GM21528 (cell line): ENCODE results near the gene SYNGR2.
"Not testable (repeated sequence)": the region's sequence is repeated elsewhere in the genome, so short reads cannot be mapped to it uniquely, and the experiment has no call there.

Experiments used
- ATAC-seq: cut with Tn5 transposase; IDR thresholded peaks from one replicate; pipeline ENCODE4 v1.9.1; 2021; ENCODE audit warnings: mild to moderate bottlenecking, moderate library complexity; ENCODE audit not compliant: unreplicated experiment, low FRiP score

Gene SYNGR2

DNA sequence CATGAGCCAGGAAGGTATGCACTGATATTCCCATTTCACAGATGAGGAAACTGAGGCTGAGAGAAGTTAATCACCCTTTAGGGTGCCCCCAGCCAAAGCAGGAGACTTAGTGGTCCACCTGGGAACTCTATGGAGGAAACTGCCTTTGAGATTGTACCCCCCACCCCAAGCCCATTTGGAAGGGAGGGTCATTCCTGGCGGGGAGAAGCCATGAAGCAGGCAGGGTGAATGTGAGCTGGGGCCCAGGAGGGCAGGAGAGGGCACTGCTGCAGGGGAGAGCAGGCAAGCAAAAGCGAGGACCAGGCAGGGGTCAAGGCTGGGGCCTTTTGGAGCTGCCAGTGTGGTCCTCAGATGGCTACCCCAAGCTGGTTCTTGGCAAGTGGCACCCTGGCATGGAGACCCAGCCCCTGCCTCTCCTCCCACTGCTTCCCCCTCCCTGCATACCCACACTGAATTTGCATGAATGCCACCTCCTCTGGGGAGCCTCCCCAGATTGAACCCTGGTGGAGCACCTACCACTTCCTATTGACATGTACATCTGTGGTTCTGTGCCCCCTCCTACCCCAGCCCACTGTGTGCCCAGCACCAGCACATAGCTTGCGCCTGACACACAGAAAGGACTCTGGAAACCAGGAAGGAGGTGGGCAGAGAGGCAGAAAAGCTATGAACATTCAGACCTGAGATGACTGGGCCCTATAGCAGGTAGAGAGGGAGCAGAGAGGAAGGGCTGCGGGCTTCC is 38.9 kb upstream of the SYNGR2 start:
- no peak for ATAC-seq

DNA sequence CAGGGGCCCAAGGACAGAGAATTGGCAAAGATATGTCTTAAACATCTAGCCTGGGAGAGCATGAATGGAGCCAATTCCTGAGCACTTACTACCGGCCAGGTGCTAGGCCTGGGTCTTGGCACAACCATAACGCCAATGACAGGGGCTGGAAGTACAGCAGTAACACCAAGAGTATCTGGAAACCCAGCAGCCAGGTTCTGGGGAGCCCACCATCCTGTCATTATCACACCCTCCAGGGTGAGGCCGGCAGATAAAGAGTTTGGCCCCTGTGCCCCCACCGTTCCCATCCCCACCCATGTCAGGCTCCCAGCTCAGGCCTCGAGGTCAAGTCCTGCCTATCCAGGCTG is 38.3 kb upstream of the SYNGR2 start:
- no peak for ATAC-seq

DNA sequence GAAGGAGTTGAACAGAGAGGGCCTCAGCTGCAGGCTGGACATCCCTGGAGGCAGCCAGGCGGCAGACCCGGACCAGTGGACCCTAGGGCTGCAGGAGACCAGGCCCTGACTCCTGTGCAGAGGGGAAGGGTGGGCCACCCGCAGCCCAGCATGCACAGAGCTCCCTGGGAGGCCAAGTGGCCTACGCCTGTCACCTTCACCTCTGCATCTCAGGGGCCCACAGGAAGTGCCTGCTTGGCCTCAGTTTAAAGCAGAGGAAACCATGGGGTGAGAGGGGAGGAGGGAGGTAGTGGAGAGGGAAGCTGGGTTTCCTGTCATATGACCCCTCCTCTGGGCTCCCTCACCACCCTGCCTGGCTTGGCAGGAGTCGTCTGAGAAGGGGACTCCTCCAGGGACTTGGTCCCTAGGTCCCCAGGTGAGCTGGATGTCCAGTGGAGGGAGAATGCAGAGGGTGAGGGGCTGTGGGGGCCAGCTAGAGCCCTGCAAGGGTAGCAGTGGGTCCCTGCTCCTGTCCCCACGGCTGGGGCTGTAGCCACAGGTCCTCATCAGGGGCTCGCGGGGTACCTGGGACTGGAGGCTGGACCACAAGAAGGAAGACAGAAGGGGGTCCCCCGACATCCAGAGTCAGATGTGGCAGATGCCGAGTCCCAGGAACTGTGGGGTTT is 37.8 kb upstream of the SYNGR2 start, which contains the start of gene TMC8:
TMC8 (plus strand) TSS at position 335 of the 665 bp plus-strand sequence. CDS start 818 bp downstream, outside the sequence.
- ATAC-seq: no peak

DNA sequence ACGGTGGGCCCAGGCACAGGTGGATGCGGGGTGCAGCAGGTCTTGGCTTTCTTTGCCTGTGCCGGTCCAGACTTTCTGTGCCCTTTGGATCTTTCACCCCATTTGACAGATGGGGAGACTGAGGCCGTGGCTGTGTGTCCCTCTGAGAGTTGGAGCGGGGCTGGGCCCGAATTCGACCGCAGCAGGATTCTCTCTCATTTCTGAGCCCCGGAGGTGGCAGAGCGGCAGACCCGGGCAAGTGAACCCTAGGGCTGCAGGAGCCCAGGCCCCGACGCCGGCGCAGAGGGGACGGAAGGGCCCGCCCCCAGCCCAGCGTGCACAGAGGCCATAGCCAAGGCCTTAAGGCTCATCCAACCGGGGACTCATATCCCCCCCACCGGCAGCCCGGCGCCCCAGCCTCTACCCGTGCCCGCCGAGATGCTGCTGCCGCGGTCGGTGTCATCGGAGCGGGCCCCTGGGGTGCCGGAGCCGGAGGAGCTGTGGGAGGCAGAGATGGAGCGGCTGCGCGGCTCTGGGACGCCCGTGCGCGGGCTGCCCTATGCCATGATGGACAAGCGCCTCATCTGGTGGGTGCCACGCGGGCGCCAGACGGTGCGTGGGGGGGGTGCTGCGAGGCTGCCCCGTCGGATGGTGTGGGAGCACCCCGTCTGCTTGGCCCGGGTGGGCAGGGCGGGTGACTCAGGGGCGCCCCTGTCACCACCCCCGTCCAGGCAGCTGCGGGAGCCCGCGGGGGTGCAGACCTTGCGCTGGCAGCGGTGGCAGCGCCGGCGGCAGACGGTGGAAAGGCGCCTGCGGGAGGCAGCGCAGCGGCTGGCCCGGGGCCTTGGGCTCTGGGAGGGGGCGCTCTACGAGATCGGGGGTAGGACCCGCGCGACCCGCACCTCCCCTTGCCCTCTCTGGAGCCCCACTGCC is 37.0 kb upstream of the SYNGR2 start:
- no peak for ATAC-seq

DNA sequence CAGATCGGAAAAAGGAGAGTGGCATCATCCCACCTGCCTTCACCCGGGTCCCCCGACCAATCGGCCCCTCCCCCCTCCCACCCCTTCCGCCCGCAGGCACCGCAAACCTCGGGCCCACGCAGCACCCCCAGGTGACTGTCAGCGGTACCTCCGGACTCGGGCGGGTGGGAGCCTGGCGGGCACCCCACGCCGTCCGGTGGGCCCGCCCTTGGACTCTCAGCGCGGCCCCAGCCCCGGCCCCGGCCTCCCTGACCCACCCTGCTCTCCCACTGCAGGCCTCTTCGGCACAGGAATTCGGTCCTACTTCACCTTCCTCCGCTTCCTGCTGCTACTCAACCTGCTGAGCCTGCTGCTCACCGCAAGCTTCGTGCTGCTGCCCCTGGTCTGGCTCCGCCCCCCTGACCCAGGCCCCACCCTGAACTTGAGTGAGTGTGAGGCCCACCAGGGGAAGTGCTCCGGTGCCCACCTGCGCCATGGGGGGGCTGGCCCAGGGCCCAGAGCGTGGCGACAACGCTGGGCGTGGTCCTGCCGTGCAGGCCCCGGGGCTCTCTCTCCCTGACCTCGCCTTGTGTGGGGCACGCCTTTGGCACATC is 36.2 kb upstream of the SYNGR2 start:
- no peak for ATAC-seq

DNA sequence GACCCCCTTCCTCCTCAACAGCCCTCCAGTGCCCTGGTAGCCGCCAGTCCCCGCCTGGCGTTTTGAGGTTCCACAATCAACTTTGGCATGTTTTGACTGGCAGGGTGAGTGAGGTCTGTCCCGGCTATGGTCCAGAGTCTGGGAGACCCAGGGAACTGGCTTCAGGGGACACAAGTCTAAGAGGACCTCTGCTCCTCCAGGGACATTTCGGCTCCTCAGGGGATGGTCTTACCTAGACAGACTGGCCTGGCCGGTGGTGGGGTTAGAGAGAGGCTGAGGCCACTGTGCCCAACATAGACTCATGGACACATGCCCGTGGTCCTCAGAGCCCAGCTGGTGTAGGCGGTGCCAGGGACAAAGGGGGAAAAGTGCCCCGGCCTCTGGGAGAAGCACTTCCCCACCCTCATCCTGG is 35.6 kb upstream of the SYNGR2 start:
- no peak for ATAC-seq

DNA sequence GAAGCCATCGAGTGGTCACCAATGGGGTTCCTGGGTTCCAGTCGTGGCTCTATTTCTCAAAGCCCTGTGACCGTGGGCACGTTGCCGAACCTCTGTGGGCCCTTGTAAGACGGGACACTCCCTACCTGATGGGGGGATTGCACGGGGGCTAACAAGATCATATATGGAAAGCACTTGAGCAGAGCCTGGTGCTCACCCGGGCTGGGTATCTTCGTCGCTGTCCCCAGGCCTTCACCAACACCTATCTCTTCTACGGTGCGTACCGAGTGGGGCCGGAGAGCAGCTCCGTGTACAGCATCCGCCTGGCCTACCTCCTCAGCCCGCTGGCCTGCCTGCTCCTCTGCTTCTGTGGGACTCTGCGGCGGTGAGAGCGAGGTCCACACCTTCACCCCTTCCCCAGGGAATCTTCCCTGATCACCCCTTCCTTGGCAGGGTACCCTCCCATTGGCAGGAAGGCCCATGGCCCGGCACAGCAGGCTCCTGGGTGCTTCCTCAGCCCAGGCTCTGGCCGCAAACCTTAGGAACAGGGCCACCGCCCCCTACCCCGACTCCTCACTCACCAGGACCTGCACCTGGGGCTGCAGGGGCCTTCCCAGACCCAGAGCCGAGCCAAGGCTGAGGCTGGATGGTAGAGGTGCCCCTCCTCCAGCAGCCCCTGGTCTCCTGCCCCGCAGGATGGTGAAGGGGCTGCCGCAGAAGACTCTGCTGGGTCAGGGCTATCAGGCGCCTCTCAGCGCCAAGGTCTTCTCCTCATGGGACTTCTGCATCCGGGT is 35.0 kb upstream of the SYNGR2 start:
- ATAC-seq: no peak

DNA sequence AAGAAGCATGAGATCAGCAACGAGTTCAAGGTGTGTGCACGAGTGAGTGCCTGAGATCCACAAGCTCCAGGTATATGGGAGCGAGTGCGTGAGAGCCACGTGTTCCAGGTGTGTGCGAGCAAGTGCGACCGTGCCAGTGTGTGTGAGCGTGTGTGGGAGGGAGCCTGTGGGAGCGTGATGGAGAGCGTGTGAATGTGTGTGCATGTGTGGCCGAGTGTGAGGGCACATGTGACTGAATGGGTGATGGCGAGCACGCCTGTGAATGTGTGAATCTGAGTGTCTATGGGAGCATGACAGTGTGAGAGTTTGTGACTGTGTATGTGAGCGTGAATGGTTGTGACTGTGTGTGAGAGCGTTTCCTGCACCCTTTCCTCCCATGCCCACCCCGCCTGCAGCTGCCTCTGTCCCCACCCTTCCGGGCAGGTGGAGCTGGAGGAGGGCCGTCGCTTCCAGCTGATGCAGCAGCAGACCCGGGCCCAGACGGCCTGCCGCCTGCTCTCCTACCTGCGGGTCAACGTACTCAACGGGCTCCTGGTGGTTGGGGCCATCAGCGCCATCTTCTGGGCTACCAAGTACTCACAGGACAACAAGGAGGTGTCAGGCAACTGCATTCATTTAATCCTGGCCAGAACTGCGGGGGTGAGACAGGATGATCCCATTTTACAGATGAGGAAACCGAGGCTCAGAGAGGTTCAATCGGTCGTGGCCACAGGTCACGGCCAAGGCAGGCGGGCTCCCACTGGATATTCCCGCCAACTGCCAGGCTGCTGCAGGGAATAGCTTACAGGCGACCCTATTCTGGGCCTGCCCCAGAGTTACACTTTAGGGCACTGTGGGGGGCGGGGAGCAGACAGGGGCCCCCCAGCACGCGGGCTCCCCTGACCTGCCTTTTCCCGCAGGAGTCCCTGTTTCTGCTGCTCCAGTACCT is 34.1 kb upstream of the SYNGR2 start:
- no peak for ATAC-seq

DNA sequence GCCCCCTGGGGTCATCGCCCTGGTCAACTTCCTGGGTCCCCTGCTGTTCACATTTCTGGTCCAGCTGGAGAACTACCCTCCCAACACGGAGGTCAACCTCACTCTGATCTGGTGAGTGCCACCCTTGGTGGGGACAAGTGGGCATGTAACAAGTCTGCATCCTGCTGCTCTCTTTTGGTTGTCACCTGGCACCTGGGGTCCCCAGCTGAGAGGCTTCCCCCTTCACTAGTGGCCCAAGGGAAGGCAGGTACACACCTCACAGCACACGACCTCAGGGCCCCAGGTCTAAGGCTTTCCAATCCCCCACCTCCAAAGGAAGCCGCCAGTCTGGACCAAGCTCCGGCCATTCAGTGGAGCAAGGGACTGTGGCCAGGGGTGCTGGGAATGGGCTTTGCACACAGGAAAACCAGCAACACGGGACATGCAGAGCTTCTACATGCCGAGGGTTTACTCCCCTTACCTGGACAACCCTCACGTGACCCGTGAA is 33.4 kb upstream of the SYNGR2 start:
- no peak for ATAC-seq

DNA sequence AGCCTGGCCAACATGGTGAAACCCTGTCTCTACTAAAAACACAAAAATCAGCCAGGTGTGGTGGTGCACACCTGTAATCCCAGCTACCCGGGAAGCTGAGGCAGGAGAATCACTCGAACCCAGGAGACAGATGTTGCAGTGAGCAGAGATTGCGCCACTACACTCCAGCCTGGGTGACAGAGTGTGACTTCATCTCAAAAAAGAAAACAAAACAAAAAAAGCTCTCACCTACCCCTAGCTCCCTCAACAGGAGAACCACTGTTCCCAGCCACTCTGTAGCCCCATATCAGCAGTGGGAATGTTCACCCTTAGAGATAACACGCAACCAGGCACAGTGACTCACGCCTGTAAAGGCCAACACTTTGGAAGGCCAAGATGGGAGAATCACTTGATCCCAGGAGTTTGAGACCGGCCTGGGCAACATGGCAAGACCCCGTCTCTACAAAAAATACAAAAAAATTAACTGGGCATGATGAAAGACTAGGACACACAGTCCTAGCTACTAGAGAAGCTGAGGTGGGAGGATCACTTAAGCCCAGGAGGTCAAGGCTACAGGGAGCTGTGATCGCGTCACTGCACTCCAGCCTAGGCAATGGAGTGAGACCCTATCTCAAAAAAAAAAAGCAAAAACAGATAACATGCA is 32.4 kb upstream of the SYNGR2 start:
- ATAC-seq: no peak

DNA sequence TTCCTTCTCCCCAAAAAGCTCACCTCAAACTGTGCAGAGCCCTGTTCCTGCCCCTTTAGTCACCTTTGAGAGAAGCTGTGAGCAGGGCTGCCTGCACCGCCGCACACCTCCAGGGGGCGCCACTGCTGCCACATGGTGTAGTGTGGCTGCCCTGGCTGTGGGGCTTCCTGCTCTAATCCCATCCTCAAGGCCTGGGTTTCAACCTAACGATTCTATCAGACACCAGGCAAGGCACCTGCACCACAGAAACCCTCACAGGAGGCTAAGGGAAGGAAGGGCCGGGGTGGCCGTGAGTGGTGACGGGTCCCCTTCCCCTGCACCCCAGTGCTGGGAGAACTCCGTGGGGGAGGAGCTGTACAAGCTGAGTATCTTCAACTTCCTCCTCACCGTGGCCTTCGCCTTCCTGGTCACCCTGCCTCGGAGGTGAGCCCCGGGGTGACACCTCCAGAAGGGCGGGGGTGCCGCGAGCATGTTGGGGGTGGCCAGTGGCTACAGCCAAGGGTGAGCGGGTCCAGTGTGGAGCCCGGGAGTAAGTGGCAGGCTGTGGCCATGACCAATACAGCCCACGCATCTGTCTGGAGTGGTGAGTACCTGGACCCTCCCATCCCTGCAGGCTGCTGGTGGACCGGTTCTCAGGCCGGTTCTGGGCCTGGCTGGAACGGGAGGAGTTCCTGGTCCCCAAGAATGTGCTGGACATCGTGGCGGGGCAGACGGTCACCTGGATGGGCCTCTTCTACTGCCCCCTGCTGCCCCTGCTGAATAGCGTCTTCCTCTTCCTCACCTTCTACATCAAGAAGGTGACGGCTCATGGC is 30.8 kb upstream of the SYNGR2 start:
- no peak for ATAC-seq

DNA sequence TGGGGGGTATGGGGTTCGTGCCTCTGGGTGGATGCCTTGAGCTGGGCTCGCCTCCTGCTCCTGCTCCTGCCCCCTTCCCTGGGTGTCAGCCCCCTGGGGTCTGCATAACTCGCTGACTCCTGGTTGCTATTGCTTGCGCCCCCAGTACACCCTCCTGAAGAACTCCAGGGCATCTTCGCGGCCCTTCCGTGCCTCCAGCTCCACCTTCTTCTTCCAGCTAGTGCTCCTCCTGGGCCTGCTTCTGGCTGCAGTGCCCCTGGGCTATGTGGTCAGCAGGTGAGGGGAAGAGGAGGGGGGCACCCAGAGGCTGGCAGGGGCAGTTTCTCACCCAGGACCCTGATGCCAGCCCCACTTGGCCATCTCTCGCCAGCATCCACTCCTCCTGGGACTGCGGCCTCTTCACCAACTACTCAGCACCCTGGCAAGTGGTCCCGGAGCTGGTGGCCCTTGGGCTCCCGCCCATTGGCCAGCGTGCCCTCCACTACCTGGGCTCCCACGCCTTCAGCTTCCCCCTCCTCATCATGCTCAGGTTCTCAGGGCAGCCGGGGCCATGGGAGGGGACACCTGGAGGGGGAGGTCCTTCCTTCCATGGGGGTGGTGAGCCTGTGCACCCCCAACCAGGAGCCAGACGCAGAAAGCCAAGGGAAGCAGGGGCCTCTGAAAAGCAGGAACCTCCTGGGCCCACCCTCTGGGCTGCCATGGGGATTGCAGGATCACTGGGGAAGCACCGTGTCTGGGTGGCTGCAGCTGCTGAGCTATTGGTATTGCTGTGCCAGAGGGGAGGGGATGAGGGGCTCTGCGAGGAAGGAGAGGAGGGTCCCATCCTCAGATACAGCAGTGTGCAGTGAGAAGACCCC is 29.9 kb upstream of the SYNGR2 start:
- ATAC-seq: no peak

DNA sequence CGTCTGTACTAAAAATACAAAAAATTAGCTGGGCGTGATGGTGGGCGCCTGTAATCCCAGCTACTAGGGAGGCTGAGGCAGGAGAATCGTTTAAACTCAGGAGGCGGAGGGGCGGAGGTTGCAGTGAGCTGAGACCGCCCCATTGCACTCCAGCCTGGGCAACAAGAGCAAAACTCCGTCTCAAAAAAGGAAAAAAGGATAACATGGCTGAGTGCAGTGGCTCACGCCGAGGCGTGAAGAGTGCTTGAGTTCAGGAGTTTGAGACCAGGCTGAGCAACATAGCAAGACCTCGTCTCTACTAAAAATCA is 28.6 kb upstream of the SYNGR2 start:
- not testable (repeated sequence) for ATAC-seq

DNA sequence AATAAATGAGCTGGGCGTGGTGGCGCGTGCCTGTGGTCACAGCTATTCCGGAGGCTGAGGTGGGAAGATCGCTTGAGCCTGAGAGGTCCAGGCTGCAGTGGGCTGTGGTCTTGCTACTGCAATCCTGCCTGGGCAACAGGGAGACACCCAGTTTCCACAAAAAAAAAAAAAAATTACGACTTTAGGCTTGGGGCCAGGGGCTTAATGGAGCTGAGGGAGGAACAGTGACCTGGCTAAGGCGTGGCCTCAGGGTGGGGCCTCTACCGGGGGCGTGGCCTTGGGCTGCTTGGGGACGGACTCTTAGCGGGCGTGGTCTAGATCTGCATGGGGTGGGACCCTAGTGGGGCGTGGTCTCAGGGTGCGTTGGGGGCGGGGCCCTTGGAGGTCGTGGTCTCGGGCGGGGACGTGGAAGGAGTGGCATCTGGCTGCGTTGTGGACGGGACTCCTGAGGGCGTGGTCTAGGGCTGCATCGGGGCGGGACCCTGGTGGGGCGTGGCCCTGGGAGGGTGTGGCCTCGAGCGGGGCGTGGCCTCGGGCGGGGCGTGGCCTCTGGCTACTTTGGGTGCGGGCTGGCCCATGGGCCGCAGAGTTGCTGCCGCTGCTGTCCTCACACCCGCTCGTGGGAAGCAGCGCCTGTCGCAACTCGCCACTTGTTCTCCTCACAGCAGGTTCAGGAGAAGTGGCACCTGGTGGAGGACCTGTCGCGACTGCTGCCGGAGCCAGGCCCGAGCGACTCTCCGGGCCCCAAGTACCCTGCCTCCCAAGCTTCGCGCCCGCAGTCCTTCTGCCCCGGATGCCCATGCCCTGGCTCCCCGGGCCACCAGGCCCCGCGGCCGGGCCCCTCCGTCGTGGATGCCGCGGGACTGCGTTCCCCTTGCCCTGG is 28.0 kb upstream of the SYNGR2 start:
- ATAC-seq: peak; percentile 77

DNA sequence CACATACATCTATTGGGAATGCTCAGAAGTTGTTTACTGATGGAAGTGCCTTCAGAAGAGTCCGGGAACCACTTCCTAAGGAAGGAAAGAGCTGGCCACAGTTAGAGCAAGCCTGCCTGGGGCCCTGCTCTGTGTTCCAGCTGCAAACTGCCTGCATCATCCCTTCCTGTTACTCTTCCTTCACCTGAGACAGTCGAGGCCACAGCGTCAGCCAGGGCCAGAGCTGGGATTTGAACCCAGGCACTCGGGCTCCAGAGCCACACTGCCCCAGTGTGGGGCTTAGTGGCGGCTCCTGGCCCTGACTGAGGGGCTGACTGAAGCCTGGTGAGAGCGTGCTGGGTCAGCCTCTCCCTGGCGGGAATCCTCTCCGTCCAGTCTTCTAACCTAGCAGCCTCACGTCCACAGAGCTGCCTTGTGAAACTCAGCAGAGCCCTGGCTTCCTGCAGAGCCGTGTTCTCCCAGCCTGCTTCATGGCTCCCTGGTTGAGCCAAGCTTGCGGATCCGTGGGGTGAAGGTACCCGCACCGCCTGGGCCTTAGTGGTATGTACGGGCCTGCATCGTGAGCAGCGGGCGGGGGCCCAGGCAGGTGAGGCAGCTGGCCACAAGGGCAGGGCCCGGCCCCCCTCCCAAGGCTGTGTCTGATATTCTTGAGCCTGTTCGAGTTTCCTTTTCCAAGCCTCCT is 26.8 kb upstream of the SYNGR2 start:
- no peak for ATAC-seq
